B cell (primary cell): ENCODE results near the gene MCRS1. TPM values are rescaled to one million over a fixed set of nuclear protein-coding genes. Genes with fewer than 3 reads are reported as not detected.
"Not testable (repeated sequence)": the region's sequence is repeated elsewhere in the genome, so short reads cannot be mapped to it uniquely, and the experiment has no call there.

Source experiments
- ATAC-seq: fragments of 200-7000 bp; cut with Tn5 transposase; one replicate; pipeline ENCODE4 v1.10.0; 2021; ENCODE audit warnings: low read depth, mild to moderate bottlenecking, moderate number of reproducible peaks, moderate library complexity
- CTCF ChIA-PET: fragments of 350-600 bp; sonication (Branson Sonifier 250); formaldehyde crosslinking; loops from one replicate; lab custom pipeline; 2021; ENCODE audit warnings: antibody characterized with exemption, inconsistent platforms; lab: Charles Lee
- POLR2A ChIA-PET: fragments of 350-600 bp; sonication (Branson Sonifier 250); formaldehyde crosslinking; loops from one replicate; lab custom pipeline; 2021; ENCODE audit warnings: antibody characterized with exemption; lab: Charles Lee
- DNase-seq: peaks from one replicate; pipeline ENCODE4 v3.0.0; 2013
- H2AFZ ChIP-seq: 2 replicates; pipeline ENCODE4 v1.6.1; 2012; ENCODE audit warnings: mild to moderate bottlenecking, low read depth, low read length; ENCODE audit not compliant: insufficient read depth, poor library complexity, severe bottlenecking
- H3K27ac ChIP-seq, 2 donors: 1 replicate in 1 of 2; 2 replicates in 1 of 2; pipeline ENCODE4 v1.5.1; 2012 to 2013; ENCODE audit warnings: low read length in 2 of 2, mild to moderate bottlenecking in 2 of 2, moderate library complexity in 1 of 2
- H3K27me3 ChIP-seq, 4 experiments: fragments of 200-600 bp in 1 of 4; sonication (generic) in 1 of 4; replicated peaks in 1 of 4; 1 replicate in 2 of 4; 2 replicates in 2 of 4; pipeline versions ENCODE4 v1.6.1 to v1.7.0; 2013 to 2016; ENCODE audit warnings: low read length in 3 of 4, mild to moderate bottlenecking in 2 of 4, mixed read lengths in 1 of 4, moderate library complexity in 1 of 4; ENCODE audit not compliant: insufficient read depth in 4 of 4, control insufficient read depth in 3 of 4; ENCODE audit errors: control extremely low read depth in 1 of 4
- H3K36me3 ChIP-seq, 2 experiments: replicated peaks in 1 of 2; 1 replicate in 1 of 2; 2 replicates in 1 of 2; pipeline versions ENCODE4 v1.6.1 to v1.7.1; 2013; ENCODE audit warnings: low read length in 1 of 2; ENCODE audit not compliant: insufficient read depth in 2 of 2, control insufficient read depth in 1 of 2; ENCODE audit errors: control extremely low read depth in 1 of 2, extremely low read depth in 1 of 2
- H3K4me1 ChIP-seq, 2 donors: fragments of 200-600 bp in 1 of 2; sonication (generic) in 1 of 2; 1 replicate in 1 of 2; 2 replicates in 1 of 2; pipeline versions ENCODE4 v1.5.1 to v1.6.1; 2013 to 2017; ENCODE audit warnings: low read length in 2 of 2; ENCODE audit not compliant: control insufficient read depth in 2 of 2, insufficient read depth in 2 of 2
- H3K4me2 ChIP-seq: replicated peaks from 2 replicates; pipeline ENCODE3; 2012; ENCODE audit warnings: mild to moderate bottlenecking, low read depth, low read length; ENCODE audit not compliant: poor library complexity, severe bottlenecking
- H3K4me3 ChIP-seq, 5 experiments: fragments of 200-600 bp in 1 of 5; sonication (generic) in 1 of 5; 1 replicate in 3 of 5; 2 replicates in 2 of 5; pipeline versions ENCODE4 v1.5.1 to v1.7.0; 2011 to 2016; ENCODE audit warnings: low read length in 4 of 5, mild to moderate bottlenecking in 4 of 5, low read depth in 2 of 5, control low read depth in 1 of 5, moderate library complexity in 1 of 5; ENCODE audit not compliant: insufficient read depth in 1 of 5; ENCODE audit errors: control extremely low read depth in 1 of 5, extremely low read depth in 1 of 5
- H3K79me2 ChIP-seq: fragments of 200-600 bp; sonication (generic); one replicate; pipeline ENCODE4 v1.6.0; 2016; ENCODE audit warnings: low read length; ENCODE audit not compliant: control insufficient read depth, insufficient read depth
- H3K9ac ChIP-seq: fragments of 200-600 bp; sonication (generic); 2 replicates; pipeline ENCODE4 v1.6.1; 2017; ENCODE audit warnings: mild to moderate bottlenecking, low read length, moderate library complexity
- H3K9me3 ChIP-seq, 3 donors: one replicate each; pipeline versions ENCODE4 v1.6.1 to v1.7.1; 2013; ENCODE audit warnings: low read length in 2 of 3; ENCODE audit not compliant: control insufficient read depth in 2 of 3, insufficient read depth in 1 of 3; ENCODE audit errors: control extremely low read depth in 1 of 3
- H4K20me1 ChIP-seq: 2 replicates; pipeline ENCODE4 v1.6.0; 2012; ENCODE audit warnings: mild to moderate bottlenecking, low read length; ENCODE audit not compliant: insufficient read depth, control insufficient read depth, poor library complexity, severe bottlenecking
- H3K27ac Mint-ChIP-seq: one replicate; pipeline ENCODE4 v1.8.0; 2021; ENCODE audit warnings: mixed read lengths
- H3K27me3 Mint-ChIP-seq: one replicate; pipeline ENCODE4 v1.8.0; 2021; ENCODE audit warnings: mixed read lengths
- H3K4me1 Mint-ChIP-seq: one replicate; pipeline ENCODE4 v1.8.0; 2021; ENCODE audit warnings: mixed read lengths
- H3K4me3 Mint-ChIP-seq: one replicate; pipeline ENCODE4 v1.8.0; 2021; ENCODE audit warnings: mixed read lengths
- H3K9me3 Mint-ChIP-seq: one replicate; pipeline ENCODE4 v1.8.0; 2022; ENCODE audit warnings: mixed read lengths; ENCODE audit not compliant: insufficient read depth
- EZH2 ChIP-seq: IDR thresholded peaks from 2 replicates; pipeline ENCODE4 v1.6.1; 2012; ENCODE audit warnings: borderline replicate concordance, low read depth, mild to moderate bottlenecking, moderate library complexity, low read length; ENCODE audit not compliant: insufficient read depth, poor library complexity, severe bottlenecking
- WGBS: methylation state at CpG from one replicate; pipeline ENCODE4 v1.1.5; 2013; ENCODE audit warnings: missing lambda C conversion rate; ENCODE audit not compliant: insufficient coverage; 5-methylcytosine and 5-hydroxymethylcytosine counted together
- intact Hi-C: fragments of 100-400 bp; cut with micrococcal nuclease; formaldehyde crosslinking; loops from one replicate; pipeline ENCODE4 v1.10.0; 2022
- polyA plus RNA-seq: library from polyadenylated mRNA; depleted of rRNA; stranded (reverse); fragments of >200 nt; gene quantifications from 2 replicates; pipeline ENCODE4 v1.2.3, GENCODE V29; 2012
- total RNA-seq, 2 donors: library from RNA; stranded (reverse); fragments of 120-200 nt in 1 of 2; gene quantifications; 1 replicate in 1 of 2; 2 replicates in 1 of 2; pipeline versions ENCODE4 v1.2.3 to v1.2.4, GENCODE V29; 2013 to 2022
- TF ChIP-seq, protein P1 (sequence below): fragments of 200-600 bp; IDR thresholded peaks from one replicate; pipeline ENCODE4 v1.8.0; 2022; ENCODE audit warnings: antibody characterized with exemption, mild to moderate bottlenecking

The MCRS1 gene
- total and polyA plus RNA-seq, 2 donors (not counting 1 experiment from before 2014, with no cell fraction given), result 81.1 to 107 TPM

GRCh38 chr12:49612210-49612609 is 44.3 kb upstream of the MCRS1 start:
- no peak for DNase-seq
- Histone ChIP-seq H3K4me3 (no peak overlapping the region), H3K27ac (no peak overlapping the region), H3K27me3 (peaks cover 0 to 3% (median 0%) of the 10 kb centered on the region in 4 experiments), H3K36me3 (no peaks in the 10 kb centered on the region), H2AFZ (no peak overlapping the region), H3K79me2 (no peaks in the 10 kb centered on the region), H3K4me2 (no peak overlapping the region), H3K4me1 (no peaks in the 10 kb centered on the region), H3K9ac (no peak overlapping the region), H3K9me3 (peaks cover 0 to 15% (median 2%) of the 10 kb centered on the region in 3 donors), H4K20me1 (no peaks in the 10 kb centered on the region)
- POLR2A ChIA-PET, result no interaction called here
- no peak for ATAC-seq
- Mint-ChIP-seq H3K27ac (no peak overlapping the region), H3K4me3 (no peak overlapping the region), H3K4me1 (no peaks in the 10 kb centered on the region), H3K9me3 (no peaks in the 10 kb centered on the region), H3K27me3 (peaks cover 25% of the 10 kb centered on the region)
- TF ChIP-seq, protein P1, sequence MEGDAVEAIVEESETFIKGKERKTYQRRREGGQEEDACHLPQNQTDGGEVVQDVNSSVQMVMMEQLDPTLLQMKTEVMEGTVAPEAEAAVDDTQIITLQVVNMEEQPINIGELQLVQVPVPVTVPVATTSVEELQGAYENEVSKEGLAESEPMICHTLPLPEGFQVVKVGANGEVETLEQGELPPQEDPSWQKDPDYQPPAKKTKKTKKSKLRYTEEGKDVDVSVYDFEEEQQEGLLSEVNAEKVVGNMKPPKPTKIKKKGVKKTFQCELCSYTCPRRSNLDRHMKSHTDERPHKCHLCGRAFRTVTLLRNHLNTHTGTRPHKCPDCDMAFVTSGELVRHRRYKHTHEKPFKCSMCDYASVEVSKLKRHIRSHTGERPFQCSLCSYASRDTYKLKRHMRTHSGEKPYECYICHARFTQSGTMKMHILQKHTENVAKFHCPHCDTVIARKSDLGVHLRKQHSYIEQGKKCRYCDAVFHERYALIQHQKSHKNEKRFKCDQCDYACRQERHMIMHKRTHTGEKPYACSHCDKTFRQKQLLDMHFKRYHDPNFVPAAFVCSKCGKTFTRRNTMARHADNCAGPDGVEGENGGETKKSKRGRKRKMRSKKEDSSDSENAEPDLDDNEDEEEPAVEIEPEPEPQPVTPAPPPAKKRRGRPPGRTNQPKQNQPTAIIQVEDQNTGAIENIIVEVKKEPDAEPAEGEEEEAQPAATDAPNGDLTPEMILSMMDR, result no peak
- no peak for TF ChIP-seq EZH2
- intact Hi-C loops, result no loop called here
- CTCF ChIA-PET, result interaction anchor here (0.6 to 1.5 kb wide), 3 partner anchors 11 to 281 kb away, joined by 3 read pairs; partner anchors contain the start of gene PRPF40B

DNA sequence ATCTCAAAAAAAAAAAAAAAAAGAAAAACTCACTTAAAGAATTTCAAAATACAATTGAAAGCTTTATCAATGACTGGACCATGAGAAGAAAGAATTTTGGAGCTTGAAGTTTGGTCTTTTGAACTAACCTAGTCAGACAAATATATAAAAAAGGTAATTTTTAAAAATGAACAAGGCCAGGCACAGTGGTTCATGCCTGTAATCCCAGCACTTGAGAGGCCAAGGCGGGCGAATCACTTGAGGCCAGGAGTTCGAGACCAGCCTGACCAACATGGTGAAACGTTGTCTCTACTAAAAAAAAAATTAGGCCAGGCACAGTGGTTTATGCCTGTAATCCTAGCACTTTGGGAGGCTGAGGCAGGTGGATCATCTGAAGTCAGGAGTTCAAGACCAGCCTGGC is 42.8 kb upstream of the MCRS1 start:
- CTCF ChIA-PET, result interaction anchor here (0.7 kb wide), 1 partner anchor 69 kb away, joined by 3 read pairs; no protein-coding TSS in a partner anchor

More for the DNA sequence above, 42.8 kb upstream of the MCRS1 start:
- H3K4me2 ChIP-seq, H3K27ac Mint-ChIP-seq, intact Hi-C loops, H3K4me3 Mint-ChIP-seq, H4K20me1 ChIP-seq, DNase-seq, H3K79me2 ChIP-seq, POLR2A ChIA-PET, H3K4me1 Mint-ChIP-seq, H3K9ac ChIP-seq, H3K4me3 ChIP-seq, H3K36me3 ChIP-seq, H2AFZ ChIP-seq, H3K4me1 ChIP-seq, H3K27me3 ChIP-seq, H3K27ac ChIP-seq, ATAC-seq, H3K9me3 Mint-ChIP-seq: not testable (repeated sequence)
- WGBS, result 100% methylated on average over 3 of the region's 4 CpGs
- peaks cover 0 to 15% (median 1%) of the 10 kb centered on the region in 3 donors for H3K9me3 ChIP-seq
- H3K27me3 Mint-ChIP-seq, result peaks cover 21% of the 10 kb centered on the region
